ENCODE measurements around the gene HBD. TPM values are rescaled to one million over a fixed set of nuclear protein-coding genes. Genes with fewer than 3 reads are reported as not detected.
"Not testable (repeated sequence)": the region's sequence is repeated elsewhere in the genome, so short reads cannot be mapped to it uniquely, and the experiment has no call there.

Gene HBD
- total RNA-seq, 4 donors from 2014 or later = 1.1 to 3.2 TPM; not detected in 2

- no peak for TF ChIP-seq CTCF (IDR thresholded peaks at IDR 0.05)
- ATAC-seq (ENCODE audit: low FRiP score) (no peak), DNase-seq (ENCODE audit: low spot score) (no peak)
Measured at GRCh38 chr11:5252919-5253265, 18.6 kb upstream of the HBD start.

GRCh38 chr11:5252192-5252918, 18.1 kb upstream of the HBD start:
- no peak for TF ChIP-seq CTCF (IDR thresholded peaks at IDR 0.05)
- DNase-seq (ENCODE audit: low spot score) = no peak
- ATAC-seq (ENCODE audit: low FRiP score) = no peak

- DNase-seq (ENCODE audit: low spot score) = no peak
- no peak for TF ChIP-seq CTCF (IDR thresholded peaks at IDR 0.05)
Measured at GRCh38 chr11:5251746-5252145, 17.5 kb upstream of the HBD start.

GRCh38 chr11:5250543-5251204, 16.4 kb upstream of the HBD start:
- TF ChIP-seq CTCF (IDR thresholded peaks at IDR 0.05) = no peak
- ATAC-seq (ENCODE audit: low FRiP score) (no peak), DNase-seq (ENCODE audit: low spot score) (no peak)

More at GRCh38 chr11:5251746-5252145, 17.5 kb upstream of the HBD start:
- ATAC-seq (ENCODE audit: low FRiP score) = no peak

GRCh38 chr11:5249807-5250396, 15.6 kb upstream of the HBD start, which contains the start of gene HBG1:
TSS of gene HBG1 (minus strand) at chr11:5249857. CDS start at chr11:5249804, 53 bp downstream.
- not testable (repeated sequence) for DNase-seq (ENCODE audit: low spot score); ATAC-seq (ENCODE audit: low FRiP score)

GRCh38 chr11:5248498-5248897, 14.2 kb upstream of the HBD start:
- not testable (repeated sequence) for ATAC-seq (ENCODE audit: low FRiP score); DNase-seq (ENCODE audit: low spot score)

- ATAC-seq (ENCODE audit: low FRiP score) (no peak), DNase-seq (ENCODE audit: low spot score) (no peak)
- no peak for TF ChIP-seq CTCF (IDR thresholded peaks at IDR 0.05)
Measured at GRCh38 chr11:5247472-5248192, 13.3 kb upstream of the HBD start.
